NCI-H2081 (cell line): ENCODE results near the gene RCSD1.
A peak's percentile ranks its signal among the peaks of the same experiment; 100 is the strongest.

ENCODE experiments used
- DNase-seq, 2 experiments: peaks; one replicate each; lab custom pipeline; 2025; lab: John Stamatoyannopoulos, UW

Gene RCSD1

GRCh38 chr1:167641786-167642500 lies 11.9 kb downstream of the RCSD1 start:
- no peak for DNase-seq

- no peak for DNase-seq
Observed at GRCh38 chr1:167642501-167642826, 12.4 kb downstream of the RCSD1 start.

DNA sequence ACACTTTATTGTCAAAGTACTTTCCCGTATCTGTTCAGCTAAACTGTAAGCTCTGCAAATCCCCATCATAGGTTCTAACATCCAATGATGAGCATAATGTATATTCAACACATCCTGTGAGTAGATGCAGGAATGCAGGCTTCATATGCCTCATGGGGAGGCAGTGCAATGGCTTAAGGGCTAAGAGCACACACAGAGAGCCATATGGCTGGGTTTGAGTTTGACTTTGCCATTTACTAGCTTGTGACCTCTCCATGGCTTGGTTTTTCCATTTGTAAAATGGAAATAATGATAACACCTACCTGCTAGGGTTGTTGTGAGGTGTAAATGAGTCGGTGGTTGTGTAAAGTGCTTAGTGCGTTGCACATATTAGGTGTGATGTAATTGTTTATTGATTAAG lies 13.4 kb downstream of the RCSD1 start:
- no peak for DNase-seq

DNA sequence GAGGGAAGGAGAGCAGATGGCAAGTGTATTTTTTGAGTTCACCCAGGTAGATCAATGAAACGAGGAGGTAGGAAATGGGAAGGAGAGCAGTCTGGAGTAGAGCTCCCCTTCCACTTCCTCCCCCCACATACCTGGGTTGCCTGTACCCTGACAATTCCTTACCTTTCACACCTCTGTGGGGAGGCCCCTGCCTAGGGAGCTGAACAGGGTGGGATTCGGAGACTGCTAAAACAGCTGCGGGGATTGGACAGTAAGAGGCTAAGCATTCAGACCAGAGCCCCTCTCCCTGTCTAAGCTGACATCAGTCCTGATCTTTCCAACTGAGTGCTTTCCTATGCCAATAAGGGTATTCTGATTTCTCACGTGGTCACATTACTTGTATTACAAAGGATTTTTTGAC lies 14.5 kb downstream of the RCSD1 start:
- no peak for DNase-seq

DNA sequence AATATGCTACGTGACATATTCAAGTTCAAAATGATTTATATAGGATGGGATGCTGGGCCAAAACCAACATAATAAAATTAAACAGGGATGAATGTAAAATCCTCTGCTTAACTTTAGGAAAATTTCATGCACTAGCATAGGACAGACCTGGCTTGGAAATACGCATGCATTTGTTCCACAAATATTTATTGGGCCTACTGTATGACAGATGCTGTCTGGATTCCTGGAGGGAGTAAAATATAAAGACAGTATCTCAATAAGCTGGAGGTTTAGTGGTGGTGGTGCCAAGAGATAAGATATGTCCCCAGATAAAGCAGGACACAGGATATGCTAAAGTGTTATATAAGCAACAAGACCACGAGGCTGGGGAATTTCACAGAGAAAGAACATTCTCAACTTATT lies 15.1 kb downstream of the RCSD1 start:
- DNase-seq: no peak

GRCh38 chr1:167645625-167646414 lies 15.8 kb downstream of the RCSD1 start:
- DNase-seq: no peak

DNA sequence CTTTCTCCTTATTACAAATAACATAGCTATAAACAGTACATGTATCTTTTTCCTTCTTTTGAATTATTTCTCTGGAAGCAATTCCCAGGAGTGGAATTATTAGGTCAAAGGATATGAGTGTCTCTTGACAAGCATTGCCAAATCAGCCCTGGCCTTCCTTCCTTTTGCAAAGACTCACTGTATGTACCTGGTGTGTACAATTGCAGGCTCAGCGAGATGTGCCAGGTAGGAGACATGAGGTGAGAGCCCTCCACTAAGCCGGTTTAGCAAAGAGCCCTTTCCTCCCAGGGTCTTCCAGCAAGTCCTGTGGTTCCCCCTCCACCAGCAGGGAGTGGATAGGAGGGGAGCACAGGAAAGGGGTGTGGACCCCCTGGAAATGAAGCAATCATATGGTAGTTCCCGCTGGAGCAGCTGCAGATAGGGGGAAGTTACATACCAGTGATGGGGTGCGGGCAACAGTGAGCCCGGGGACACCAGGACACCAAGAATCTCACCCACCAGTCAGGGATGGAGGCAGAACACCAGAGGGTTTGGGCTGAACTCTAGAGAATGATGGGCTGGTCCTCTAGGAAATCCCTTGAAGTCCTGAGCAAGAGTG lies 18.3 kb downstream of the RCSD1 start:
- no peak for DNase-seq

DNA sequence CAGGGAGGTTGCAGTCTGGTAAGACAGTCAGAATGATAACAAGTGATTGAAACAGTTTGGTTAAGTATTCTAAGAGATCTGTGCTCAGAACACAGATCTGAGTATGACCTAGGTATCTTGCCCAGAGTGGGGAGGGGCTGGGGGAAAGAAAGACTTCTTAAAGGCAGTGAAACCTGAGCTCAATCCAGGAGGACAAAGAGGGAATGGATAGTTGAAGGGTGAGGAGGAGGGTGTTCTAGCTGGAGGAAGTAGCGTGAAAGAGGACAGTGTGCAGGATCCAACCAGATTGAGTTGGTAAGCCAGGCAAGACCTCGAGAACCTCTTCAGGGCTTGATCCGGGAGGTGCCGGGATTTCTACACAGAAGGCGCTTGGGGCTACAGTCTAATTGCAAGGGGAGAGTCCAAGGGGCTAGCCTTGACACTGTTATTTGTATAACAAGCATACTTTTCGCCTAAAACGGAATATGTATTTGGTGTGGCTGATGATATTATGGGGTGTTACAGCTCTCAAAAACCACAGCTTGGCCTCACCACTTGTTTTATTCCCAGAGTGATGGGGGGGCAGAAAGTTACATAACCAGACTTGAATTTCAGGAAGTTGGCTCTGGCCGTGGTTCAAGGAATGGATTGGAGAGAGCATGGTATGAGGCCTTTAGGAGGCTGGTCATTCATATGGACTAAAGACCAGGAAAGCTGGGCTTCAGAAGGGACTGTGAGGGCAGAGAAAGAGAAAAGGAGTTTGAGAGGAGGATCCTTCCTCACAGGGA lies 19.1 kb downstream of the RCSD1 start:
- no peak for DNase-seq

- no peak for DNase-seq
Observed at GRCh38 chr1:167650269-167651160, 20.5 kb downstream of the RCSD1 start.

DNA sequence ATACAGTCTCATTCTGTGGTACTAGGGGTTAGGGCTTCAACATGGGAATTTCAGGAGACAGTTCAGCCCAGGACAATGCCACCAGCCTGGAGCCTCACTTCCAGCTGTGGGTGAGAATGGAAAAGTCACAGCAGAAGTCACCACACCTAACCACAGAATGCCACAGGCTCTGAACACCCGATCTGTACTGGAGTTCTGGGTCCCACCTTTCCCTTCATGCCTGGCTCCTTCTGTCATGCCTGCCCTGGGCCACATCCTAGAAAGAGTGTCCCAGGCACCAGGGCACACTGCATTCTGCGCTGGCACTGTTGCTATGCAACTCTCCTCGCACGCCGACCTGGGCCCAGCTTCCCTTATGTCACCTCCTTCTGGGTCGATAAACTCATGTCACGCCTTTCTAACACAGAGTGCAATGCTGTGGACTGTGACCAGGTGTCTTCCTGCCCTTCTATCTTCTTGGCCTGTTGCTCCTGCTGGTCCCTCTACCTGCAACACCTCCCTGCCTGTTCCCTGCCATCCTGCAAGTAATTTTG lies 21.2 kb downstream of the RCSD1 start:
- no peak for DNase-seq

DNA sequence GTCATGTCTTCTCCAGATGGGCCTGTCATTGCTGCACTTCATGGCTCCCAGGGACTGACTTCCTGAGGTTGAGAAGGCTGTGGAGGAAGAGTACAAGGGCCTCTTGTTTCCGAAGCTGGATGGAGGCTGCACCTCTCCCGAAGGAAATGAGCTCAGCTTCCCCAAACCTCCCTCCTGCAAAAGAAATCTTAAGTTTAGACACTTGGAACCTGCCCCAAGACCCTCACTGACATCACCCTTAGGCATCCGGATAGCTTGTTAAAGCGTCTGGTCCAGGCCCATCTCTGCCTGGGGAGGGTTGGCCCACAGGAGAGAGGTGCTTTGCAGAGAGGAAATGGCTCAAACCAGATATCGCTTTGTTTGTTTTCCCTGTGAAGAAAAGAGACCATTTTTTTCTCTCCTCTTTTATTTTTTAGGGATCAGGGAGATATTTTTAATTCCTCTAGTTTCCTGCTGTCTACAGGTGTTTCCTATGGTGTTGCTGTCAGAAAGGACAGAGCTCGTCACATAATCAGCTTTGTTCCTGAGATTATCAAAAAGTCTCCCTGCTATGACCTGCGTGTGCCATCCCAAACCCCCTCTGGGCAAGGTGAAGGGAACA lies 25.0 kb downstream of the RCSD1 start:
- no peak for DNase-seq

DNA sequence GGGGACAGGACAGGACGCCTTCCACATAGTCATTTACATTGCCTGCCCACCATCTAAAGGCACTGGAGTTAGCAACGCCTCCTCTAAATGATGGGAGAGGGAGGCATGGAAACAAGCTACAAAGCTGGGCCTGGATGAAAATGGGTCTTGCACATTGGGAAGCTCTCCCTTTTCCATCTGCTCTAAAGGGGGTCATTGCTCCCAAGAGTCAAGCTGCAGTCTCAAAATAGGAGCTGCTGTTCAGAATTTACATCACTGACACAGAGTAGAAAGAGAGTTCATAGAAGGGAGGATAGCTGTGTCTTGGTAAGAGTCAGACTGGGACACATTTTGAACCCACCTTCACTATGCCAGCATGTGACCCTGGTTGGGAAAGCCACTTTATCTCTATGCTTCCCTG lies 26.6 kb downstream of the RCSD1 start:
- no peak for DNase-seq

GRCh38 chr1:167658574-167659328 lies 28.7 kb downstream of the RCSD1 start:
- DNase-seq: peak in 1 of 2 experiments; percentile 36

DNA sequence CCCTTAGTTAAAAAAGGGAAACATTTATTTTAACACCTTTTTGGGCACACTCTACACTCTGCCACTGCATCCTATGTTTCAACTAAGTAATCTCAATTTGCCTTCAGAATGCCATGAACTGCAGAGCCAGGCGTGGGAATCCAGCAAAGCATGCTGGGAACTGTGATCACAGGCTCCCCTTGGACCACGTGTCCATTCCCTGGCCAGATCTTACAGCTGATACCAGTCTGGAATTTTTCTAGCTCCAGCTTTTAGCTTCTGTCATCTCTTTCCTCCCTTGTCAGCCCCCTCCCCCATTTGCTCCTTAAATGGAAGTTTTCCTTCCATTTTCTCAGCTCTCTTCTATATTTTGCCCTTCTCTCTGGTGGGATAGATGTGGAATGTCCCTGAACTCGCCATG lies 29.4 kb downstream of the RCSD1 start:
- DNase-seq: no peak

GRCh38 chr1:167659881-167660280 lies 29.8 kb downstream of the RCSD1 start:
- DNase-seq: no peak

- no peak for DNase-seq
Observed at GRCh38 chr1:167661527-167662426, 31.7 kb downstream of the RCSD1 start.

- no peak for DNase-seq
Observed at GRCh38 chr1:167663002-167663772, 33.2 kb downstream of the RCSD1 start.

DNA sequence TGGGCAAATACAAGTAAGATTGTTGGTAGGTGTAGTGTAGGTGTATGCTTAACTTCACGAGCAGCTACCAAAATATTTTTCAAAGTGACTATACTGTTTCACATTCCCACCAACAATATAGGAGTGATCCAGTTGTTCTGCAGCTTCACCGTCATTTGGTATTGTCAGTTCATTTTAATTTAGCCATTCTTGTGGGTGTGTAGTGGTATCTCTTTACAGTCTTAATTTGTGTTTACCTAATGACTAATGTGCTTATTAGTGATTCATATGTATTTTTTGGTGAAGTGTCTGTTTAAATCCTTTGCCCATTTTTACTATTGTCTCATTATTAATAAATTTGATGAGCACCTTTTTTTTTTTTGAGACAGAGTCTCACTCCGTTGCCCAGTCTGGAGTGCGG lies 35.4 kb downstream of the RCSD1 start:
- no peak for DNase-seq
